ENCODE measurements around the gene NOMO2. TPM values are rescaled to one million over a fixed set of nuclear protein-coding genes. Genes with fewer than 3 reads are reported as not detected.
"Not testable (repeated sequence)": the region's sequence is repeated elsewhere in the genome, so short reads cannot be mapped to it uniquely, and the experiment has no call there.

NOMO2 gene
- total and polyA plus RNA-seq, 5 donors from 2014 or later = 77.6 to 126 (median 91.4) TPM

DNA sequence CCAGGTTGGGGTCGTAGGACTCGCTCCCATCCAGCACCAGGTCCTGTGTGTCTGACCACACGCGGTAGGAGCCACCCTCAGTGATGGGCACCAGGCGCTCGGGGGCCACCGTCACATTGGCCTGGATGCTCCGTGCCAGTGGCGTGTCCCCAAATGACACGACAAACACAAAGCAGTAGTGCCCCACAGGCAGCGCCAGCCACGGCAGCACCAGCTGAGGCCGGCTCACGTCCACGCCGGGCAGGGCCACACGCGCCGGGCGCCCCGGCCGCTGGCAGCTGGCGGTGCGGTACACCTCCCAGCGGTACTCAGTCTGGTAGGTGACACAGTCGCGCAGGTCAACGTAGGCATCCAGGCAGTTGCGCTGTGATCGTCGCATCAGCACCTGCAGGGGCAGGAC lies 177.0 kb downstream of the NOMO2 start:
- not testable (repeated sequence) for H3K9me3 ChIP-seq (ENCODE audit: control insufficient read depth in 2 of 2, low read length in 2 of 2); H3K4me3 Mint-ChIP-seq; ATAC-seq (ENCODE audit: low read depth in 2 of 2); H3K4me3 ChIP-seq (ENCODE audit: low read depth, low read length); H3K27ac ChIP-seq (ENCODE audit: insufficient read depth, low read length, poor library complexity, severe bottlenecking); DNase-seq; H3K9me3 Mint-ChIP-seq; H3K27me3 Mint-ChIP-seq; H3K4me1 ChIP-seq (ENCODE audit: control insufficient read depth, insufficient read depth, low read length, poor library complexity, severe bottlenecking); H3K36me3 ChIP-seq (ENCODE audit: control insufficient read depth, insufficient read depth, low read length); H3K4me1 Mint-ChIP-seq; H3K27me3 ChIP-seq (ENCODE audit: control insufficient read depth, insufficient read depth, low read length); H3K36me3 Mint-ChIP-seq; H3K27ac Mint-ChIP-seq

DNA sequence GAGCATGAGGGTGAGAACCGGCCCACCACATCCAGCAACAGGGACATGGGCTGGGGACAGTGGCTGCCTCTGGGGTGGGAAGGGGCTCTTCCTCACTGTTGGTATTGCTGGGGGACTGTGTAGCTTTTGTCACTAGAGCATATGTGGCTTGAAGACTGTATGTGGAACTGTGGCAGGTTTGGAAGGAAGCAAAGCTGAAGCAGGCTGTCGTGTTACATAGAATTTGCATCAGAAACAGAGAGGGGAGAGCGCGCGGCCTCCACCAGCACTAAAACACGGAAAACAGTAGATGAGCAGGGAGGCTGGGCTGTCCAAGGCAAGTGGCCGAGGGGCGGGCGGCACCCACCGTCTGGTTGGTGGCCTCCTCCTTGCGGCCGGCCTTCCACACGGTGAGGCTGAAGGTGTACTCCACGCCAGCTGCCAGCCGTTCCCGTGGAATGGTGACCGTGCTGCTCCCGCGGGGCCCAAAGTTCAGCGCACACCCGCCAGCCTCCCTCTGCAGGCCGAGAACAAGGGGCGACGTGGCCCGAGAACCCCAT lies 177.7 kb downstream of the NOMO2 start:
- ATAC-seq (ENCODE audit: low read depth in 2 of 2); H3K27ac Mint-ChIP-seq; H3K36me3 Mint-ChIP-seq: not testable (repeated sequence)

DNA sequence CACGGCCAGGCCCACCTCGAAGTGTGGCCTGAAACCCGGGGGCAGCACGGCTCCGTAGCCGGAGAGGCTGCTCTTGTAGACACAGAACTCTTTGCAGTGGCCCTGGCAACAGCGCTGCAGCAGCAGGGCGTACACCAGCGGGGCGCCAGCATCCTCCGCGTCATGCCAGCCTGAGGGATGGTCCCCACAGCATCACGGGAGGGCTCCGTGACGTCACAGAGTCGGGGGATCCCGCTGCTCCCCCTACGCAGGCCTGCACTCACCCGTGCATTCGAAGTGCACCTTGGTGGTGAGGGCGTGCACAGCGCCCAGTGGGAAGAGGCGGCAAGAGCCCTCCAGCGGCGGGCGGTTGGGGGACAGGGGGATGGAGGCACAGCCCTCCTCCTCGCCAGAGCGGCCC lies 179.2 kb downstream of the NOMO2 start:
- H3K4me1 ChIP-seq (ENCODE audit: control insufficient read depth, insufficient read depth, low read length, poor library complexity, severe bottlenecking); ATAC-seq (ENCODE audit: low read depth in 2 of 2); H3K4me1 Mint-ChIP-seq; DNase-seq; H3K4me3 Mint-ChIP-seq; H3K27ac ChIP-seq (ENCODE audit: insufficient read depth, low read length, poor library complexity, severe bottlenecking); H3K9me3 Mint-ChIP-seq; H3K27ac Mint-ChIP-seq; H3K9me3 ChIP-seq (ENCODE audit: control insufficient read depth in 2 of 2, low read length in 2 of 2); H3K36me3 ChIP-seq (ENCODE audit: control insufficient read depth, insufficient read depth, low read length); H3K27me3 Mint-ChIP-seq; H3K27me3 ChIP-seq (ENCODE audit: control insufficient read depth, insufficient read depth, low read length); H3K4me3 ChIP-seq (ENCODE audit: low read depth, low read length); H3K36me3 Mint-ChIP-seq: not testable (repeated sequence)

More for the DNA sequence above, 177.7 kb downstream of the NOMO2 start:
- not testable (repeated sequence) for H3K36me3 ChIP-seq (ENCODE audit: control insufficient read depth, insufficient read depth, low read length); H3K4me3 Mint-ChIP-seq; H3K4me1 Mint-ChIP-seq; H3K4me3 ChIP-seq (ENCODE audit: low read depth, low read length); H3K9me3 Mint-ChIP-seq; DNase-seq; H3K9me3 ChIP-seq (ENCODE audit: control insufficient read depth in 2 of 2, low read length in 2 of 2); H3K27me3 Mint-ChIP-seq; H3K27ac ChIP-seq (ENCODE audit: insufficient read depth, low read length, poor library complexity, severe bottlenecking); H3K27me3 ChIP-seq (ENCODE audit: control insufficient read depth, insufficient read depth, low read length); H3K4me1 ChIP-seq (ENCODE audit: control insufficient read depth, insufficient read depth, low read length, poor library complexity, severe bottlenecking)

Other genes with a start within 250 kb of the NOMO2 start
- not detected for gene NPIPA8, start 225.4 kb downstream of the NOMO2 start, total RNA-seq
- gene NPIPA8, start 225.4 kb downstream of the NOMO2 start, polyA plus RNA-seq = under 1 TPM in 3 of 4 donors, not detected in 1; 0.29 to 0.65 (median 0.55) TPM
- 2,539 TPM for gene RPS15A, start 228.2 kb upstream of the NOMO2 start, total RNA-seq
- gene RPS15A, start 228.2 kb upstream of the NOMO2 start, polyA plus RNA-seq = 1,000 to 10,000 TPM; 2,846 to 4,681 (median 4,057) TPM
- 110 TPM for gene ARL6IP1, start 239.5 kb upstream of the NOMO2 start, total RNA-seq
- 100 to 1,000 TPM; 279 to 374 (median 304) TPM for gene ARL6IP1, start 239.5 kb upstream of the NOMO2 start, polyA plus RNA-seq

Measured in CD4-positive, CD25-positive, alpha-beta regulatory T cell (primary cell).